KMS-11 (cell line): ENCODE measurements around the gene PPBP.

Experiments
- H2AFZ ChIP-seq: fragments of 200-600 bp; sonication (generic); 2 replicates; pipeline ENCODE4 v1.6.1; 2016; ENCODE audit warnings: antibody characterized with exemption, mixed run types, low read depth
- H3K27ac ChIP-seq: fragments of 200-600 bp; sonication (generic); 2 replicates; pipeline ENCODE4 v1.6.1; 2016; ENCODE audit warnings: mild to moderate bottlenecking, mixed run types
- H3K27me3 ChIP-seq: fragments of 200-600 bp; sonication (generic); 2 replicates; pipeline ENCODE4 v1.6.1; 2017; ENCODE audit warnings: mild to moderate bottlenecking, low read depth, mixed run types, moderate library complexity; ENCODE audit not compliant: insufficient read depth
- H3K36me3 ChIP-seq: fragments of 200-600 bp; sonication (generic); 2 replicates; pipeline ENCODE4 v1.6.1; 2017; ENCODE audit warnings: mild to moderate bottlenecking, mixed run types; ENCODE audit not compliant: insufficient read depth
- H3K4me1 ChIP-seq: fragments of 200-600 bp; sonication (generic); 2 replicates; pipeline ENCODE4 v1.6.1; 2016; ENCODE audit warnings: mild to moderate bottlenecking, low read depth, mixed run types; ENCODE audit not compliant: poor library complexity, severe bottlenecking
- H3K4me2 ChIP-seq: fragments of 200-600 bp; sonication (generic); 2 replicates; pipeline ENCODE4 v1.7.0; 2016; ENCODE audit warnings: mild to moderate bottlenecking, mixed run types
- H3K4me3 ChIP-seq: fragments of 200-600 bp; sonication (generic); IDR thresholded peaks from 2 replicates; pipeline ENCODE4 v1.6.1; 2017; ENCODE audit warnings: low read depth, low read length, mixed read lengths; ENCODE audit not compliant: insufficient read depth
- H3K79me2 ChIP-seq: fragments of 200-600 bp; sonication (generic); 2 replicates; pipeline ENCODE4 v1.6.1; 2016; ENCODE audit warnings: low read depth, mixed run types; ENCODE audit not compliant: insufficient read depth
- H3K9ac ChIP-seq: fragments of 200-600 bp; sonication (generic); 2 replicates; pipeline ENCODE4 v1.6.1; 2016; ENCODE audit warnings: mild to moderate bottlenecking, mixed run types
- H4K20me1 ChIP-seq: fragments of 200-600 bp; sonication (generic); 2 replicates; pipeline ENCODE4 v1.6.1; 2016; ENCODE audit warnings: mild to moderate bottlenecking, mixed run types; ENCODE audit not compliant: insufficient read depth
- TF ChIP-seq, protein P1 (sequence below): fragments of 200-600 bp; sonication (generic); conservative IDR thresholded peaks from 2 replicates; pipeline ENCODE4 v1.6.1; 2017; ENCODE audit warnings: low read depth, mild to moderate bottlenecking, antibody characterized with exemption, low read length, moderate library complexity, mixed read lengths

Gene PPBP

GRCh38 chr4:74031576-74031975, 43.6 kb upstream of the PPBP start:
- TF ChIP-seq, protein P1, sequence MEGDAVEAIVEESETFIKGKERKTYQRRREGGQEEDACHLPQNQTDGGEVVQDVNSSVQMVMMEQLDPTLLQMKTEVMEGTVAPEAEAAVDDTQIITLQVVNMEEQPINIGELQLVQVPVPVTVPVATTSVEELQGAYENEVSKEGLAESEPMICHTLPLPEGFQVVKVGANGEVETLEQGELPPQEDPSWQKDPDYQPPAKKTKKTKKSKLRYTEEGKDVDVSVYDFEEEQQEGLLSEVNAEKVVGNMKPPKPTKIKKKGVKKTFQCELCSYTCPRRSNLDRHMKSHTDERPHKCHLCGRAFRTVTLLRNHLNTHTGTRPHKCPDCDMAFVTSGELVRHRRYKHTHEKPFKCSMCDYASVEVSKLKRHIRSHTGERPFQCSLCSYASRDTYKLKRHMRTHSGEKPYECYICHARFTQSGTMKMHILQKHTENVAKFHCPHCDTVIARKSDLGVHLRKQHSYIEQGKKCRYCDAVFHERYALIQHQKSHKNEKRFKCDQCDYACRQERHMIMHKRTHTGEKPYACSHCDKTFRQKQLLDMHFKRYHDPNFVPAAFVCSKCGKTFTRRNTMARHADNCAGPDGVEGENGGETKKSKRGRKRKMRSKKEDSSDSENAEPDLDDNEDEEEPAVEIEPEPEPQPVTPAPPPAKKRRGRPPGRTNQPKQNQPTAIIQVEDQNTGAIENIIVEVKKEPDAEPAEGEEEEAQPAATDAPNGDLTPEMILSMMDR: no peak

DNA sequence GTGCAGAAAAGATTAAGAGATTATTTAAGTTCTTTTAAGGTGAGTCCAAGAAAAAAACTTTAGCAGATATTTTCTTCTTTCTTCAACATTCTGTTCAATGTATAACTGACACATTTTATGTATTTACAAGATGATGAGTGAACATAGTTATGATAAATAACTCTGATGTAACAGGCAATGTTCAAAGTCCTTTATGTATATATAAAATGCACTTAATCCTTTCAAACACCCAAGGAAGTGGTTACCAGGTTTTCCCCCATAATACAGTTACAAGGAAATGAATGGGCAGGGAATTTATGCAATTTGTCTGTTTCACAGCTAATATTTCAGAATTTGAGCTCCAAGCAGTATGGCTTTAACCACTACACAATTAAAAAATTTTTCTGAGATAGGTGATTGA, 42.3 kb upstream of the PPBP start:
- Histone ChIP-seq H3K4me3 (no peak overlapping the region), H3K27me3 (no peaks in the 10 kb centered on the region), H3K4me2 (no peak overlapping the region), H4K20me1 (no peaks in the 10 kb centered on the region), H3K36me3 (no peaks in the 10 kb centered on the region), H3K4me1 (no peaks in the 10 kb centered on the region), H3K27ac (no peak overlapping the region), H3K79me2 (no peaks in the 10 kb centered on the region), H2AFZ (no peak overlapping the region), H3K9ac (no peak overlapping the region)
- TF ChIP-seq, protein P1: no peak

More at GRCh38 chr4:74031576-74031975, 43.6 kb upstream of the PPBP start:
- Histone ChIP-seq H3K4me2 (no peak overlapping the region), H3K9ac (no peak overlapping the region), H3K27ac (no peak overlapping the region), H4K20me1 (no peaks in the 10 kb centered on the region), H3K27me3 (no peaks in the 10 kb centered on the region), H3K4me1 (no peaks in the 10 kb centered on the region), H2AFZ (no peak overlapping the region), H3K36me3 (no peaks in the 10 kb centered on the region), H3K79me2 (no peaks in the 10 kb centered on the region), H3K4me3 (no peak overlapping the region)

GRCh38 chr4:74028504-74028903, 40.5 kb upstream of the PPBP start:
- no peak overlapping the region for H3K4me2 ChIP-seq
- no peak overlapping the region for H3K27ac ChIP-seq

GRCh38 chr4:74023709-74024108, 35.7 kb upstream of the PPBP start:
- no peaks in the 10 kb centered on the region for H3K27me3 ChIP-seq
- TF ChIP-seq, protein P1: no peak
- H4K20me1 ChIP-seq: no peaks in the 10 kb centered on the region
- no peaks in the 10 kb centered on the region for H3K4me1 ChIP-seq
- H3K4me2 ChIP-seq: no peak overlapping the region
- no peaks in the 10 kb centered on the region for H3K36me3 ChIP-seq
- H3K79me2 ChIP-seq: no peaks in the 10 kb centered on the region
- no peak overlapping the region for H3K27ac ChIP-seq
- H2AFZ ChIP-seq: no peak overlapping the region
- H3K4me3 ChIP-seq: no peak overlapping the region
- no peak overlapping the region for H3K9ac ChIP-seq

More at GRCh38 chr4:74028504-74028903, 40.5 kb upstream of the PPBP start:
- no peaks in the 10 kb centered on the region for H3K79me2 ChIP-seq
- H3K9ac ChIP-seq: no peak overlapping the region
- no peaks in the 10 kb centered on the region for H3K36me3 ChIP-seq
- H3K27me3 ChIP-seq: no peaks in the 10 kb centered on the region
- no peaks in the 10 kb centered on the region for H3K4me1 ChIP-seq
- H3K4me3 ChIP-seq: no peak overlapping the region
- TF ChIP-seq, protein P1: no peak
- no peaks in the 10 kb centered on the region for H4K20me1 ChIP-seq
- H2AFZ ChIP-seq: no peak overlapping the region
